Astrocyte (in vitro differentiated cells and primary cell): ENCODE data around the gene ZNF566.

Experiments used
- CTCF ChIP-seq: IDR thresholded peaks from 2 replicates; pipeline ENCODE4 v1.5.1; 2011; ENCODE audit warnings: low read depth, mild to moderate bottlenecking, inconsistent platforms, low read length, moderate library complexity; ENCODE audit not compliant: insufficient read depth
- EZH2 ChIP-seq: IDR thresholded peaks from 2 replicates; pipeline ENCODE4 v1.6.1; 2012; ENCODE audit warnings: mild to moderate bottlenecking, low read length, inconsistent platforms; ENCODE audit not compliant: insufficient read depth

- no peak for TF ChIP-seq CTCF
- no peak for TF ChIP-seq EZH2
Measured at GRCh38 chr19:36409841-36410240, 79.5 kb downstream of the ZNF566 start.
